Stimulated activated CD8-positive, alpha-beta memory T cell treated with anti-CD3 and anti-CD28 coated beads, Interleukin-4, amount 100 ng/mL, for 4 hours (primary cell): ENCODE data around the gene DNAJC9.
"Not testable (repeated sequence)": the region's sequence is repeated elsewhere in the genome, so short reads cannot be mapped to it uniquely, and the experiment has no call there.

ENCODE experiments used
- DNase-seq, 2 donors: peaks; one replicate each; pipeline ENCODE4 v3.0.0-alpha.2; 2020; ENCODE audit warnings: low read depth in 2 of 2, low spot score in 1 of 2

Gene DNAJC9

GRCh38 chr10:73246646-73247508 lies at the start of gene DNAJC9:
DNAJC9 (minus strand) TSS chr10:73247255; CDS start chr10:73247189, 66 bp downstream.
- DNase-seq, result peak; percentile 88 to 92

- DNase-seq, result no peak
These were observed 46.4 kb upstream of the DNAJC9 start for GRCh38 chr10:73293461-73293860.

- no peak for DNase-seq
These were observed 42.9 kb upstream of the DNAJC9 start for GRCh38 chr10:73289958-73290357.

- DNase-seq, result no peak
These were observed 40.4 kb upstream of the DNAJC9 start for GRCh38 chr10:73287441-73287840.

GRCh38 chr10:73281097-73281496 lies 34.0 kb upstream of the DNAJC9 start:
- DNase-seq, result no peak

GRCh38 chr10:73264423-73264822 lies 17.4 kb upstream of the DNAJC9 start:
- DNase-seq, result no peak

GRCh38 chr10:73263693-73264347 lies 16.8 kb upstream of the DNAJC9 start:
- no peak for DNase-seq

- no peak for DNase-seq
These were observed 16.0 kb upstream of the DNAJC9 start for GRCh38 chr10:73262880-73263555.

GRCh38 chr10:73262105-73262730 lies 15.2 kb upstream of the DNAJC9 start:
- DNase-seq, result no peak

- no peak for DNase-seq
These were observed 14.4 kb upstream of the DNAJC9 start for GRCh38 chr10:73261362-73261995.

- not testable (repeated sequence) for DNase-seq
These were observed 11.6 kb upstream of the DNAJC9 start for GRCh38 chr10:73258612-73259011.

- no peak for DNase-seq
These were observed 6.1 kb upstream of the DNAJC9 start for GRCh38 chr10:73253225-73253555.

GRCh38 chr10:73252445-73253224 lies 5.6 kb upstream of the DNAJC9 start, which contains the start of gene MRPS16:
MRPS16 (minus strand) TSS chr10:73252644; CDS start chr10:73252482, 162 bp downstream.
- peak; percentile 80 to 83 for DNase-seq

GRCh38 chr10:73251683-73252444 lies 4.8 kb upstream of the DNAJC9 start:
- DNase-seq, result no peak

- DNase-seq, result no peak
These were observed 1.2 kb upstream of the DNAJC9 start for GRCh38 chr10:73248259-73248724.

- no peak for DNase-seq
These were observed 629 bp upstream of the DNAJC9 start for GRCh38 chr10:73247509-73248258.

GRCh38 chr10:73246322-73246645 lies 771 bp downstream of the DNAJC9 start:
- DNase-seq, result no peak

- no peak for DNase-seq
These were observed 2.1 kb downstream of the DNAJC9 start for GRCh38 chr10:73244866-73245477.
